ENCODE data around the gene LRRFIP1. TPM values are rescaled to one million over a fixed set of nuclear protein-coding genes. Genes with fewer than 3 reads are reported as not detected.
A peak's percentile ranks its signal among the peaks of the same experiment; 100 is the strongest.

LRRFIP1 gene
- polyA plus RNA-seq, 1 donor from 2014 or later: 123 TPM

- Mint-ChIP-seq H3K36me3 (peaks cover 3% of the 10 kb centered on the region), H3K4me1 (peaks cover 0 to 9% (median 1%) of the 10 kb centered on the region in 3 donors), H3K27ac (no peak overlapping the region), H3K4me3 (peak overlapping the region in 1 of 4 donors; percentile 72), H3K27me3 (peaks cover 35% of the 10 kb centered on the region), H3K9me3 (no peaks in the 10 kb centered on the region)
Observed at GRCh38 chr2:237625216-237625705, 2.1 kb upstream of the LRRFIP1 start.

- Mint-ChIP-seq H3K27me3 (peaks cover 37% of the 10 kb centered on the region), H3K4me1 (peaks cover 0 to 10% (median 1%) of the 10 kb centered on the region in 3 donors), H3K36me3 (peaks cover 3% of the 10 kb centered on the region), H3K27ac (no peak overlapping the region), H3K9me3 (no peaks in the 10 kb centered on the region), H3K4me3 (peak overlapping the region; percentile 21 to 72 (median 42))
Observed at GRCh38 chr2:237625777-237626176, 1.6 kb upstream of the LRRFIP1 start.

GRCh38 chr2:237626813-237627440 lies 460 bp upstream of the LRRFIP1 start:
- peaks cover 43% of the 10 kb centered on the region for H3K27me3 Mint-ChIP-seq
- H3K4me3 Mint-ChIP-seq: peak overlapping the region; percentile 72 to 87 (median 82)
- H3K27ac Mint-ChIP-seq: peak overlapping the region in 1 of 3 donors; percentile 48
- peaks cover 3% of the 10 kb centered on the region for H3K36me3 Mint-ChIP-seq
- peaks cover 0 to 12% (median 1%) of the 10 kb centered on the region in 3 donors for H3K4me1 Mint-ChIP-seq
- no peaks in the 10 kb centered on the region for H3K9me3 Mint-ChIP-seq

DNA sequence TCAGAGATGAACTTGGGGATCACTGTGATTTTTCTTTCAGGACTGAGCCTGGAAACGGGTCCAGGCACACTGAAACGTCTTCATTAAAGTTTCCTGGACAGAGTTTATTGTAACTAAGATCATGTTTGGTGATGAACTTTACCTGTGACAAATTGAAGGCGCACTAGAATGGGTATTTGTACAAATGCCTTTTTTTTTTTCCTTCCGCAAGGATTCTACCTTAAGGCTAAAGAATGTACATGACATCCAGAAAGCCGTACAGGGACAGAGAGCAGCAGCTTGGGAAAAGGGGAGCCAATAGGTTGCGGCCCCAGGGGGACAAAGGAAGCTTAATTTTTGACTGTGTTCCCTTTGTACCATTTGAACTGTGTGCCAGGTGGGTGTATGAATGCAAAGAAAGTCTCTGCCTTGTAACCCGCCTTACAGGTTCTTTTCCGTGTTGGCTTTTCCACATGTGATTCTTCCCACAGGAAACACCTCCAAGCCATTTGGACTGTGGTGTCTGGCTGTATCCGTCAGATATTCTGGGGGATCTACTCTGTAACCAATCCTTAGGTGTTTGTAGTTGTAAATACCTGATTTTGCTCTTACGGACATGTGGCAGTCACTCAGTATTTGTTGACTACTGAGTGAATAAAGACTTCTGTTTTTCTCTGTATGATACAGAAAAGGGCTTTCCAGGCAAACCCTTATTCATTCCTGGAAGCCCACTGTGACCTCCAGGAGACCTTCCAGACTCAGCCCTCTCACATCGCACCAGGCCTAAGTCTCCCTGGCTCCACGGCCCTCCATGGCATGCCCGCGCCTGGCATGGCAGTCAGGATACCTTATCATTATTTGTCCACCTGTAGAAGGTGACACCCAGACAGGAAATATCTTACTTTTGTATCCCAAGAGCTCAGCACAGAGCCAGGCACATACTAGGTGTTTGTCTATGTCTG lies 1.1 kb downstream of the LRRFIP1 start:
- Mint-ChIP-seq H3K4me3 (peak overlapping the region; percentile 59 to 90 (median 86)), H3K9me3 (no peaks in the 10 kb centered on the region), H3K27me3 (peaks cover 50% of the 10 kb centered on the region), H3K4me1 (peaks cover 0 to 12% (median 1%) of the 10 kb centered on the region in 3 donors), H3K36me3 (peaks cover 3% of the 10 kb centered on the region), H3K27ac (peak overlapping the region in 1 of 3 donors; percentile 54)

DNA sequence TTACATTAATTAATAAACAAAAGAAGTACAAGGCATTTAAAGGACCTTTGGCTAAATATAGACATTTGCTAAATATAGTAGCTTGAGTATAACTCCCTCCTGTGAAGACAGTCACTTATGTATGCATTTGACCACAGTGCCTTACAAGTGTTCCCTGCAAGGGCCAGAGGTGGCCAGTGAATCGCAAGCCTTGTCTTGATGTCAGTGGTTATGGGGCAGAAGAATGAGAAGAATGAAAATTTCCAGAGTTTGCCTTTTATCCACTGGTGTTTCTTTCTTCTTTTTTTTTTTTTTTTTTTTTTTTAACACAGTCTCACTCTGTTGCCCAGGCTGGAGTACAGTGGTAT lies 1.8 kb downstream of the LRRFIP1 start:
- Mint-ChIP-seq H3K4me3 (peak overlapping the region in 1 of 4 donors; percentile 59), H3K27me3 (peaks cover 50% of the 10 kb centered on the region), H3K27ac (no peak overlapping the region), H3K4me1 (peaks cover 0 to 12% (median 1%) of the 10 kb centered on the region in 3 donors), H3K9me3 (no peaks in the 10 kb centered on the region), H3K36me3 (peaks cover 3% of the 10 kb centered on the region)

- Mint-ChIP-seq H3K27ac (no peak overlapping the region), H3K4me1 (peaks cover 0 to 12% (median 1%) of the 10 kb centered on the region in 3 donors), H3K4me3 (peak overlapping the region in 1 of 4 donors; percentile 65), H3K27me3 (peaks cover 52% of the 10 kb centered on the region), H3K36me3 (peaks cover 3% of the 10 kb centered on the region), H3K9me3 (peaks cover 0 to 4% (median 2%) of the 10 kb centered on the region in 3 donors)
Observed at GRCh38 chr2:237629739-237630138, 2.4 kb downstream of the LRRFIP1 start.

GRCh38 chr2:237630216-237631000 lies 3.0 kb downstream of the LRRFIP1 start:
- Mint-ChIP-seq H3K4me1 (peaks cover 0 to 12% (median 0%) of the 10 kb centered on the region in 3 donors), H3K36me3 (peaks cover 5% of the 10 kb centered on the region), H3K27ac (no peak overlapping the region), H3K9me3 (peaks cover 0 to 6% (median 4%) of the 10 kb centered on the region in 3 donors), H3K27me3 (peaks cover 53% of the 10 kb centered on the region), H3K4me3 (peak overlapping the region in 1 of 4 donors; percentile 65)

- peaks cover 0 to 6% (median 4%) of the 10 kb centered on the region in 3 donors for H3K9me3 Mint-ChIP-seq
- peaks cover 45% of the 10 kb centered on the region for H3K27me3 Mint-ChIP-seq
- peaks cover 0 to 12% (median 0%) of the 10 kb centered on the region in 3 donors for H3K4me1 Mint-ChIP-seq
- peak overlapping the region in 2 of 4 donors; percentile 6 to 13 for H3K4me3 Mint-ChIP-seq
- peaks cover 5% of the 10 kb centered on the region for H3K36me3 Mint-ChIP-seq
- no peak overlapping the region for H3K27ac Mint-ChIP-seq
Observed at GRCh38 chr2:237631007-237631785, 3.8 kb downstream of the LRRFIP1 start.

DNA sequence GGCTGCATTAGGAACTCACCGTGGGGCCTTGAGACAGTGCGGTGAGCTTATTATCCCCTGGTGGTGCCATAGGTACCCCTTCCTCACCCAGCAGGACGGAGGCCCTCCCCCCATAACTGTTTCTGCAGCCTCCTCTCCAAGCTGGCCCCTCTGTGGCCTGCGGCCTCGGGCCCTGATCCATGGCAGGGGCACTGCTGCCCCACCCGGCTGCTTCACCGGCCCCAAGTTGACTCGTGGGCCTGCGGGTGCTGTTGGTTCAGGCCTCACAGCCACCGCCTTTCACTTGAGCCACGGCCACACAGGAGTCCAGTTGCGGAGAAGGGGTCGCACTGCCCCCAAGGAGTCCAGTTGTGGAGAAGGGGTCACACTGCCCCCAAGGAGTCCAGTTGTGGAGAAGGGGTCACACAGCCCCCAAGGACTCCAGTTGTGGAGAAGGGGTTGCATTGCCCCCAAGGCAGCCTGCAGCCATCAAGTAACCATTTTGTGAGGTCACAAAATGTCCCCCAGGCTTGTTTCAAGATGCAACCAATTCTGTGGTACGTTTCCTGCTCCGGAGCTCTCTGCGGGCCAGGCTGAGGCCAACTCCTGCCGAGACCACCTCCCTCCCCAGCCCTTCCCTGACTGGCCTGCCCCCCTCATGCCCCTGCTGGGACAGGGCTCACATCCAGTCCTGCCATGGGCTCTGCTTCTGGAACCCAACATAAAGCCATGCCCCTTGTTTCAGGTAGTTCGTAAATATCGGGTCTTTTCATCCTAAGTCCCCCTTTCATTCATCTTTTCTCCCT lies 4.6 kb downstream of the LRRFIP1 start:
- no peak overlapping the region for H3K27ac Mint-ChIP-seq

DNA sequence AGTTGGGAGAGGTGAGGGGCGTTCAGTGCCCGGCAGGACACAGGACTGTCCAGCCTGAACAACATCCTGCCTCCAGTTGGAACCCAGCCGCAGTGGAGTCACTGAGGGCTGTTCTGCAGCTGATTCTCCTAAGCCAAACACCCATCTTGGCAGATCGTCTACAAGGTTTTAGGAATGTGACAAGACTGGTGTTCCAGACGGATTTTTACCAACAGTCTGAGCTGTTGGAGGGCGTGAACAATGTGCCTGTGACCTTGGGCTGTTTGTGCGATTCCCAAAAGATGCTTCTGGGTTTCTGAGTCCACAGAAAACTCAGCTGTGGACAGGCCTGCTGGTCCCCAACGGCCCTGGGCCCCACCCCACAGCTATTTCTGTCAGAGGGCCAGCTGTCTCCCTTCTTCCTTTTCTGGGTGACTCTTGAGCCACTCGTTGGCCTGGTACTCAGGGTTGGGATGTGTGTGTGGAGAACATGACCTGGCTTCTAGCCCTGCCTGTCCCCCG lies 5.7 kb downstream of the LRRFIP1 start:
- peaks cover 0 to 8% (median 0%) of the 10 kb centered on the region in 3 donors for H3K4me1 Mint-ChIP-seq
- H3K36me3 Mint-ChIP-seq: peaks cover 7% of the 10 kb centered on the region
- no peak overlapping the region for H3K4me3 Mint-ChIP-seq

More for the DNA sequence above, 4.6 kb downstream of the LRRFIP1 start:
- peaks cover 39% of the 10 kb centered on the region for H3K27me3 Mint-ChIP-seq
- peaks cover 0 to 7% (median 6%) of the 10 kb centered on the region in 3 donors for H3K9me3 Mint-ChIP-seq
- peaks cover 7% of the 10 kb centered on the region for H3K36me3 Mint-ChIP-seq
- H3K4me1 Mint-ChIP-seq: peaks cover 0 to 10% (median 0%) of the 10 kb centered on the region in 3 donors
- H3K4me3 Mint-ChIP-seq: no peak overlapping the region

DNA sequence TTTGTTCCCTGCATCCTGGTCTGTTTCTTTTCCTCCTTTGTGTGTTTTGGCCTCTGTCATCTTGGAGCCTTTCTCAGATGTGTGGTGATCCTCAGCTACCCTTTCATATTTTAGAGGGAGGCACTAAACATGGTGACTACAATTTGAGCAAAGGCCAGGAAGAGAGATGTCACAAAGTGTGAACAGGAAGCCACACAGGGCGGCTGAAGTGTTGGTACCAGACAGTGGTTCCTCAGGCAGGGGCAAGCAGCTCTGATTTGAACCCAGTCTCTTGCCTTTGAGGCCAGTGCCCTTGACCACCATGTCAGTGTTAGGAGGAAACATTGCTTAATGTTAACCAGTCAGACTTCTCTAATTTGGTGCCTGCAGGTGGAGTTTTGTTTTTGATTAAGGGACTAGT lies 9.2 kb downstream of the LRRFIP1 start:
- peaks cover 27% of the 10 kb centered on the region for H3K27me3 Mint-ChIP-seq
- no peaks in the 10 kb centered on the region for H3K4me1 Mint-ChIP-seq
- H3K27ac Mint-ChIP-seq: no peak overlapping the region
- H3K4me3 Mint-ChIP-seq: no peak overlapping the region
- H3K9me3 Mint-ChIP-seq: peaks cover 0 to 7% (median 6%) of the 10 kb centered on the region in 3 donors
- H3K36me3 Mint-ChIP-seq: peaks cover 6% of the 10 kb centered on the region

More for the DNA sequence above, 5.7 kb downstream of the LRRFIP1 start:
- peaks cover 0 to 7% (median 6%) of the 10 kb centered on the region in 3 donors for H3K9me3 Mint-ChIP-seq
- peaks cover 40% of the 10 kb centered on the region for H3K27me3 Mint-ChIP-seq
- H3K27ac Mint-ChIP-seq: no peak overlapping the region

DNA sequence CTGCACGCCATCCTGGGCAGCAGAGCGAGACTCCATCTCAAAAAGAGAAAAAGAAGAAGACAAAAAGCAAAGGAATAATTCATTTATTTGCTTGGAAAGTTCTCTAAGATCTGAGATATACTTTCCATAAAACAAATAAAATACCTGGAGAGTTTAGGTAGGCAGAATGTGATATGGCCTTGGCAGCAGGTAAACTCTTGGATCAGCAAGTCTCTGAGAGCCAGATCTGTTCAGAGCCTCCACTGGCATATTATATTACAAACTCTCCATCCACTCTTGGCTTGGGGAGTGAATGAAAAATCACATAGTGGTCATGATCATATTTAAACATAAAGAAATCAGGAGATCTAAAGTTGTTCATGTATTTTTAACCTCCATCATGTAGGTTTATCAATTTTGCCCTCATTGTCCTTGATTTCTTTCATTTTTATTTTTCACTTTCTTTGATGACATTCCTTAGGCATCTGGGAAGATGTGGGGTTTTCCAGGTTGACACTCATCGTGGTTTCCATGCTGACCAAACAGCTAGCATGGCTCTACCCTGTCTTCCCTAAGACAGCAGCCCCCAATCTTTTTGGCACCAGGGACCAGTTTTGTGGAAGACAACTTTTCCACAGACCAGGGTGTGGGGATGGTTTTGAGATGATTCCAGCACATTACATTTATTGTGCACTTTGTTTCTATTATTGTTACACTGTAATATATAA lies 10.2 kb downstream of the LRRFIP1 start:
- peaks cover 0 to 7% (median 6%) of the 10 kb centered on the region in 3 donors for H3K9me3 Mint-ChIP-seq

More for the DNA sequence above, 10.2 kb downstream of the LRRFIP1 start:
- Mint-ChIP-seq H3K4me1 (no peaks in the 10 kb centered on the region), H3K27me3 (peaks cover 22% of the 10 kb centered on the region), H3K4me3 (no peak overlapping the region), H3K36me3 (peaks cover 6% of the 10 kb centered on the region), H3K27ac (no peak overlapping the region)

Data from IgD-negative memory B cell (primary cell).